Muscle layer of duodenum (tissue), 2 donors: Measurements from ENCODE around the gene MAP7D3.
"Not testable (repeated sequence)": the region's sequence is repeated elsewhere in the genome, so short reads cannot be mapped to it uniquely, and the experiment has no call there.

Experiments
- H3K27ac ChIP-seq: one replicate; pipeline ENCODE4 v1.7.0; 2013; ENCODE audit warnings: mild to moderate bottlenecking, low read length
- H3K27me3 ChIP-seq: one replicate; pipeline ENCODE4 v1.7.0; 2013; ENCODE audit warnings: low read depth, mild to moderate bottlenecking, control low read depth, low read length
- H3K36me3 ChIP-seq, 2 donors: one replicate each; pipeline ENCODE4 v1.7.0; 2013; ENCODE audit warnings: low read length in 2 of 2, control low read depth in 1 of 2, mild to moderate bottlenecking in 1 of 2; ENCODE audit not compliant: insufficient read depth in 2 of 2, control insufficient read depth in 1 of 2
- H3K4me1 ChIP-seq, 2 donors: one replicate each; pipeline ENCODE4 v1.7.0; 2013; ENCODE audit warnings: low read length in 2 of 2, mild to moderate bottlenecking in 2 of 2, control low read depth in 1 of 2, moderate library complexity in 1 of 2; ENCODE audit not compliant: insufficient read depth in 2 of 2, control insufficient read depth in 1 of 2
- H3K4me3 ChIP-seq, 2 donors: one replicate each; pipeline ENCODE4 v1.7.0; 2013; ENCODE audit warnings: low read length in 2 of 2, low read depth in 1 of 2, mild to moderate bottlenecking in 1 of 2
- H3K9me3 ChIP-seq, 2 donors: one replicate each; pipeline ENCODE4 v1.7.0; 2013; ENCODE audit warnings: low read length in 2 of 2, control low read depth in 1 of 2, mild to moderate bottlenecking in 1 of 2; ENCODE audit not compliant: control insufficient read depth in 1 of 2
- donor health status: healthy.

The MAP7D3 gene

GRCh38 chrX:136251041-136251991 lies at the start of gene MAP7D3:
Gene MAP7D3 (minus strand): TSS chrX:136251400. CDS start chrX:136251358, 42 bp downstream.
- Histone ChIP-seq H3K4me3 (peak within 1 kb of the TSS; percentile 61 to 70), H3K27ac (peak within 1 kb of the TSS; percentile 39), H3K9me3 (no peaks in the 10 kb centered on the region), H3K36me3 (no peaks in the 10 kb centered on the region), H3K4me1 (peaks cover 0 to 3% of the 10 kb centered on the region in 2 donors), H3K27me3 (no peaks in the 10 kb centered on the region)

- H3K4me3 ChIP-seq, H3K27me3 ChIP-seq, H3K36me3 ChIP-seq, H3K4me1 ChIP-seq, H3K9me3 ChIP-seq, H3K27ac ChIP-seq: not testable (repeated sequence)
These were observed 49.5 kb upstream of the MAP7D3 start, which contains the start of gene ADGRG4 for GRCh38 chrX:136300721-136301120. Gene ADGRG4 (plus strand): TSS chrX:136300963. CDS start chrX:136308778, 7,815 bp downstream.

- Histone ChIP-seq H3K27ac (no peak overlapping the region), H3K36me3 (no peaks in the 10 kb centered on the region), H3K4me3 (no peak overlapping the region), H3K27me3 (no peaks in the 10 kb centered on the region), H3K4me1 (no peaks in the 10 kb centered on the region), H3K9me3 (no peaks in the 10 kb centered on the region)
These were observed 44.2 kb upstream of the MAP7D3 start for GRCh38 chrX:136295380-136295779.

GRCh38 chrX:136292656-136293055 lies 41.5 kb upstream of the MAP7D3 start:
- Histone ChIP-seq H3K27me3 (no peaks in the 10 kb centered on the region), H3K4me1 (no peaks in the 10 kb centered on the region), H3K36me3 (no peaks in the 10 kb centered on the region), H3K27ac (no peak overlapping the region), H3K4me3 (no peak overlapping the region), H3K9me3 (no peaks in the 10 kb centered on the region)

GRCh38 chrX:136291824-136292223 lies 40.6 kb upstream of the MAP7D3 start:
- no peak overlapping the region for H3K27ac ChIP-seq
- no peaks in the 10 kb centered on the region for H3K9me3 ChIP-seq
- no peaks in the 10 kb centered on the region for H3K27me3 ChIP-seq
- H3K4me3 ChIP-seq: no peak overlapping the region
- no peaks in the 10 kb centered on the region for H3K4me1 ChIP-seq
- no peaks in the 10 kb centered on the region for H3K36me3 ChIP-seq

GRCh38 chrX:136286375-136286774 lies 35.2 kb upstream of the MAP7D3 start:
- not testable (repeated sequence) for H3K36me3 ChIP-seq, H3K4me3 ChIP-seq, H3K4me1 ChIP-seq, H3K27me3 ChIP-seq, H3K27ac ChIP-seq, H3K9me3 ChIP-seq

- Histone ChIP-seq H3K36me3 (no peaks in the 10 kb centered on the region), H3K4me3 (no peak overlapping the region), H3K4me1 (no peaks in the 10 kb centered on the region), H3K27me3 (no peaks in the 10 kb centered on the region), H3K9me3 (no peaks in the 10 kb centered on the region), H3K27ac (no peak overlapping the region)
These were observed 24.4 kb upstream of the MAP7D3 start for GRCh38 chrX:136275553-136275952.

- Histone ChIP-seq H3K4me3 (no peak overlapping the region), H3K4me1 (no peaks in the 10 kb centered on the region), H3K36me3 (no peaks in the 10 kb centered on the region), H3K27ac (no peak overlapping the region), H3K27me3 (no peaks in the 10 kb centered on the region), H3K9me3 (no peaks in the 10 kb centered on the region)
These were observed 22.8 kb upstream of the MAP7D3 start for GRCh38 chrX:136273986-136274385.

GRCh38 chrX:136272325-136272724 lies 21.1 kb upstream of the MAP7D3 start:
- no peaks in the 10 kb centered on the region for H3K36me3 ChIP-seq
- H3K9me3 ChIP-seq: no peaks in the 10 kb centered on the region
- H3K27me3 ChIP-seq: no peaks in the 10 kb centered on the region
- H3K4me3 ChIP-seq: no peak overlapping the region
- no peak overlapping the region for H3K27ac ChIP-seq
- no peaks in the 10 kb centered on the region for H3K4me1 ChIP-seq

- Histone ChIP-seq H3K36me3 (no peaks in the 10 kb centered on the region), H3K9me3 (no peaks in the 10 kb centered on the region), H3K4me3 (no peak overlapping the region), H3K27ac (no peak overlapping the region), H3K4me1 (no peaks in the 10 kb centered on the region), H3K27me3 (no peaks in the 10 kb centered on the region)
These were observed 20.1 kb upstream of the MAP7D3 start for GRCh38 chrX:136271300-136271699.

GRCh38 chrX:136269921-136270320 lies 18.7 kb upstream of the MAP7D3 start:
- H3K4me3 ChIP-seq: no peak overlapping the region
- H3K27ac ChIP-seq: no peak overlapping the region
- H3K9me3 ChIP-seq: no peaks in the 10 kb centered on the region
- H3K36me3 ChIP-seq: no peaks in the 10 kb centered on the region
- no peaks in the 10 kb centered on the region for H3K4me1 ChIP-seq
- H3K27me3 ChIP-seq: no peaks in the 10 kb centered on the region
